ENCODE measurements around the gene PLEKHG2.

DNA sequence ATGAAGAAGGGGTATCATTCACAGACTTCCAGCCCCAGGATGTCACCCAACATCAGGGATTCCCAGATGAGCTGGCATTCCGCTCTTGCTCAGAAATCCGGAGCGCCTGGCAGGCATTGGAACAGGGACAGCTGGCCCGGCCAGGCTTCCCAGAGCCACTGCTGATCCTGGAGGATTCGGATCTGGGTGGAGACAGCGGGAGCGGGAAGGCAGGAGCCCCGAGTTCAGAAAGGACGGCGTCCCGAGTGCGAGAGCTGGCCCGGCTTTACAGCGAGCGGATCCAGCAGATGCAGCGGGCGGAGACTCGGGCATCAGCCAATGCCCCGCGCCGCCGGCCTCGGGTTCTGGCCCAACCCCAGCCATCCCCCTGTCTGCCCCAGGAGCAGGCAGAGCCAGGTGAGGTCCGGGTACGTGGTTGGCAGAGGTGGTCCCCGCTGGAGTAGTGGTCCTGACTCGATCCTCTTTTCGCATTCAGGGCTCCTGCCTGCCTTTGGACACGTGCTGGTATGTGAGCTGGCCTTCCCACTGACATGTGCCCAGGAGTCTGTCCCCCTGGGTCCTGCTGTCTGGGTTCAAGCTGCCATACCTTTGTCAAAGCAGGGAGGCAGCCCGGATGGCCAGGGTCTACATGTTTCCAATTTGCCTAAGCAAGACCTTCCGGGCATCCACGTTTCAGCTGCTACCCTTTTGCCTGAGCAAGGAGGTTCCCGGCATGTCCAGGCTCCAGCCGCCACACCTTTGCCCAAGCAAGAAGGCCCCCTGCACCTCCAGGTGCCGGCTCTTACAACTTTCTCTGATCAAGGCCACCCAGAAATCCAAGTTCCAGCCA lies 11.0 kb downstream of the PLEKHG2 start:
- TF ChIP-seq, protein P1, sequence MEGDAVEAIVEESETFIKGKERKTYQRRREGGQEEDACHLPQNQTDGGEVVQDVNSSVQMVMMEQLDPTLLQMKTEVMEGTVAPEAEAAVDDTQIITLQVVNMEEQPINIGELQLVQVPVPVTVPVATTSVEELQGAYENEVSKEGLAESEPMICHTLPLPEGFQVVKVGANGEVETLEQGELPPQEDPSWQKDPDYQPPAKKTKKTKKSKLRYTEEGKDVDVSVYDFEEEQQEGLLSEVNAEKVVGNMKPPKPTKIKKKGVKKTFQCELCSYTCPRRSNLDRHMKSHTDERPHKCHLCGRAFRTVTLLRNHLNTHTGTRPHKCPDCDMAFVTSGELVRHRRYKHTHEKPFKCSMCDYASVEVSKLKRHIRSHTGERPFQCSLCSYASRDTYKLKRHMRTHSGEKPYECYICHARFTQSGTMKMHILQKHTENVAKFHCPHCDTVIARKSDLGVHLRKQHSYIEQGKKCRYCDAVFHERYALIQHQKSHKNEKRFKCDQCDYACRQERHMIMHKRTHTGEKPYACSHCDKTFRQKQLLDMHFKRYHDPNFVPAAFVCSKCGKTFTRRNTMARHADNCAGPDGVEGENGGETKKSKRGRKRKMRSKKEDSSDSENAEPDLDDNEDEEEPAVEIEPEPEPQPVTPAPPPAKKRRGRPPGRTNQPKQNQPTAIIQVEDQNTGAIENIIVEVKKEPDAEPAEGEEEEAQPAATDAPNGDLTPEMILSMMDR (conservative IDR thresholded peaks at IDR 0.05; ENCODE audit: low read length): no peak
- no peak for TF ChIP-seq EZH2phosphoT487 (IDR thresholded peaks at IDR 0.05; ENCODE audit: borderline replicate concordance, low read depth, low read length)

Data from OCI-LY7 (cell line).